ENCODE measurements around the gene TAF6. TPM values are rescaled to one million over a fixed set of nuclear protein-coding genes. Genes with fewer than 3 reads are reported as not detected.

The TAF6 gene
- total RNA-seq, 5 donors from 2014 or later (not counting 1 experiment from before 2014, with no cell fraction given), result 44.1 to 73.5 (median 61.3) TPM

GRCh38 chr7:100065452-100066186, 53.5 kb downstream of the TAF6 start:
- H3K4me1 Mint-ChIP-seq, result no peaks in the 10 kb centered on the region
- ATAC-seq (replicated peaks in 1 of 4) (no peak), DNase-seq (no peak)
- H3K27ac Mint-ChIP-seq, result peak overlapping the region in 1 of 2 donors; percentile 39
- H3K4me3 Mint-ChIP-seq, result no peak overlapping the region
- peaks cover 0 to 5% (median 3%) of the 10 kb centered on the region in 3 donors for H3K9me3 Mint-ChIP-seq
- Histone ChIP-seq H3K4me3 (ENCODE audit: control insufficient read depth in 1 of 2, extremely low read depth in 1 of 2, low read length in 1 of 2) (no peak overlapping the region), H3K27ac (ENCODE audit: low read length) (no peak overlapping the region), H3K4me1 (ENCODE audit: control insufficient read depth in 1 of 2, extremely low read depth in 1 of 2, insufficient read depth in 2 of 2, low read length in 2 of 2) (no peaks in the 10 kb centered on the region), H3K36me3 (ENCODE audit: control insufficient read depth in 2 of 2, extremely low read depth in 1 of 2, insufficient read depth in 1 of 2, low read length in 1 of 2) (peaks cover 14 to 23% of the 10 kb centered on the region in 2 donors), H3K27me3 (replicated peaks in 1 of 2; ENCODE audit: control insufficient read depth in 2 of 2, extremely low read depth in 1 of 2, insufficient read depth in 2 of 2, low read length in 1 of 2) (no peaks in the 10 kb centered on the region), H3K9me3 (peaks cover 2% of the 10 kb centered on the region)
- POLR2A ChIA-PET, result no interaction called here
- H3K36me3 Mint-ChIP-seq, result peaks cover 37% of the 10 kb centered on the region
- no peaks in the 10 kb centered on the region for H3K27me3 Mint-ChIP-seq
- WGBS (ENCODE audit: insufficient coverage), result 93% methylated on average over 5 of the region's 8 CpGs
- CTCF ChIA-PET, result no interaction called here

GRCh38 chr7:100064162-100064561, 55.0 kb downstream of the TAF6 start:
- H3K36me3 Mint-ChIP-seq, result peaks cover 32% of the 10 kb centered on the region
- Histone ChIP-seq H3K36me3 (ENCODE audit: control insufficient read depth in 2 of 2, extremely low read depth in 1 of 2, insufficient read depth in 1 of 2, low read length in 1 of 2) (peaks cover 2 to 22% of the 10 kb centered on the region in 2 donors), H3K27ac (ENCODE audit: low read length) (no peak overlapping the region), H3K27me3 (replicated peaks in 1 of 2; ENCODE audit: control insufficient read depth in 2 of 2, extremely low read depth in 1 of 2, insufficient read depth in 2 of 2, low read length in 1 of 2) (no peaks in the 10 kb centered on the region), H3K4me3 (ENCODE audit: control insufficient read depth in 1 of 2, extremely low read depth in 1 of 2, low read length in 1 of 2) (no peak overlapping the region), H3K4me1 (ENCODE audit: control insufficient read depth in 1 of 2, extremely low read depth in 1 of 2, insufficient read depth in 2 of 2, low read length in 2 of 2) (no peaks in the 10 kb centered on the region), H3K9me3 (no peaks in the 10 kb centered on the region)
- no peak overlapping the region for H3K4me3 Mint-ChIP-seq
- CTCF ChIA-PET, result interaction anchor here in 1 of 2 donors (0.5 kb wide), 1 partner anchor 19 kb away, joined by 3 read pairs; no protein-coding TSS in a partner anchor
- no peaks in the 10 kb centered on the region for H3K4me1 Mint-ChIP-seq
- ATAC-seq (replicated peaks in 1 of 4) (no peak), DNase-seq (no peak)
- H3K27ac Mint-ChIP-seq, result peak overlapping the region in 1 of 2 donors; percentile 19
- WGBS (ENCODE audit: insufficient coverage), result 97% methylated on average over 4 of the region's 9 CpGs
- POLR2A ChIA-PET, result interaction anchor here in 1 of 2 donors (1.2 kb wide), 1 partner anchor 10 kb away, joined by 5 read pairs; no protein-coding TSS in a partner anchor
- H3K27me3 Mint-ChIP-seq, result no peaks in the 10 kb centered on the region
- H3K9me3 Mint-ChIP-seq, result no peaks in the 10 kb centered on the region

DNA sequence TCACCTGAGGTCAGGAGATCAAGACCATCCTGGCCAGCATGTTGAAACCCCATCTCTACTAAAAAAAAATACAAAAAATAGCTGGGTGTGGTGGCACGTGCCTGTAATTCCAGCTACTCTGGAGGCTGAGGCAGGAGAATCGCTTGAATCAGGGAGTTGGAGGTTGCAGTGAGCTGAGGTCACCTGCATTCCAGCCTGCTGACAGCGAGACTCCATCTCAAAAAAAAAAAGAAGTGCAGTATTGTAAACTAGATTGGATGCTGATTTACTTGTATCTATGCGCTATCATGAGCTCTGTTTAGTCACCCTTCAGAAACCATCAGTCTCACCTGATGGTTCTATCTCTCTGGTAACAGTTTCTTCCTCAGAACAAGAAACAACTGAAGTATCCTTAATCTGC, 55.8 kb downstream of the TAF6 start:
- ATAC-seq (replicated peaks in 1 of 4), result no peak
- H3K4me3 ChIP-seq (ENCODE audit: control insufficient read depth in 1 of 2, extremely low read depth in 1 of 2, low read length in 1 of 2), result no peak overlapping the region
- H3K4me1 ChIP-seq (ENCODE audit: control insufficient read depth in 1 of 2, extremely low read depth in 1 of 2, insufficient read depth in 2 of 2, low read length in 2 of 2), result no peaks in the 10 kb centered on the region
- no peak for DNase-seq
- no peaks in the 10 kb centered on the region for H3K9me3 ChIP-seq
- peaks cover 35% of the 10 kb centered on the region for H3K36me3 Mint-ChIP-seq
- no peak overlapping the region for H3K4me3 Mint-ChIP-seq
- H3K27me3 ChIP-seq (replicated peaks in 1 of 2; ENCODE audit: control insufficient read depth in 2 of 2, extremely low read depth in 1 of 2, insufficient read depth in 2 of 2, low read length in 1 of 2), result no peaks in the 10 kb centered on the region
- POLR2A ChIA-PET, result interaction anchor here in 1 of 2 donors (0.8 to 1.2 kb wide), 2 partner anchors 11 to 121 kb away, joined by 4 to 5 read pairs; no protein-coding TSS in a partner anchor
- 100% methylated on average over 2 of the region's 4 CpGs for WGBS (ENCODE audit: insufficient coverage)
- no peaks in the 10 kb centered on the region for H3K4me1 Mint-ChIP-seq
- H3K27me3 Mint-ChIP-seq, result no peaks in the 10 kb centered on the region
- CTCF ChIA-PET, result no interaction called here
- H3K27ac Mint-ChIP-seq, result no peak overlapping the region
- H3K36me3 ChIP-seq (ENCODE audit: control insufficient read depth in 2 of 2, extremely low read depth in 1 of 2, insufficient read depth in 1 of 2, low read length in 1 of 2), result peaks cover 2 to 29% of the 10 kb centered on the region in 2 donors
- H3K27ac ChIP-seq (ENCODE audit: low read length), result no peak overlapping the region
- H3K9me3 Mint-ChIP-seq, result no peaks in the 10 kb centered on the region

- ChIA-PET POLR2A (no interaction called here), CTCF (no interaction called here)
- no peak for ATAC-seq (replicated peaks in 1 of 4)
- no peak for DNase-seq
- Mint-ChIP-seq H3K4me3 (no peak overlapping the region), H3K27me3 (no peaks in the 10 kb centered on the region), H3K4me1 (no peaks in the 10 kb centered on the region), H3K9me3 (no peaks in the 10 kb centered on the region), H3K27ac (no peak overlapping the region), H3K36me3 (peaks cover 34% of the 10 kb centered on the region)
- H3K36me3 ChIP-seq (ENCODE audit: control insufficient read depth in 2 of 2, extremely low read depth in 1 of 2, insufficient read depth in 1 of 2, low read length in 1 of 2), result peaks cover 2 to 45% of the 10 kb centered on the region in 2 donors
- H3K9me3 ChIP-seq, result no peaks in the 10 kb centered on the region
- no peak overlapping the region for H3K4me3 ChIP-seq (ENCODE audit: control insufficient read depth in 1 of 2, extremely low read depth in 1 of 2, low read length in 1 of 2)
- no peaks in the 10 kb centered on the region for H3K27me3 ChIP-seq (replicated peaks in 1 of 2; ENCODE audit: control insufficient read depth in 2 of 2, extremely low read depth in 1 of 2, insufficient read depth in 2 of 2, low read length in 1 of 2)
- 96% methylated on average over 8 of the region's 11 CpGs for WGBS (ENCODE audit: insufficient coverage)
- no peak overlapping the region for H3K27ac ChIP-seq (ENCODE audit: low read length)
- no peaks in the 10 kb centered on the region for H3K4me1 ChIP-seq (ENCODE audit: control insufficient read depth in 1 of 2, extremely low read depth in 1 of 2, insufficient read depth in 2 of 2, low read length in 2 of 2)
Measured at GRCh38 chr7:100061518-100062193, 57.5 kb downstream of the TAF6 start.

DNA sequence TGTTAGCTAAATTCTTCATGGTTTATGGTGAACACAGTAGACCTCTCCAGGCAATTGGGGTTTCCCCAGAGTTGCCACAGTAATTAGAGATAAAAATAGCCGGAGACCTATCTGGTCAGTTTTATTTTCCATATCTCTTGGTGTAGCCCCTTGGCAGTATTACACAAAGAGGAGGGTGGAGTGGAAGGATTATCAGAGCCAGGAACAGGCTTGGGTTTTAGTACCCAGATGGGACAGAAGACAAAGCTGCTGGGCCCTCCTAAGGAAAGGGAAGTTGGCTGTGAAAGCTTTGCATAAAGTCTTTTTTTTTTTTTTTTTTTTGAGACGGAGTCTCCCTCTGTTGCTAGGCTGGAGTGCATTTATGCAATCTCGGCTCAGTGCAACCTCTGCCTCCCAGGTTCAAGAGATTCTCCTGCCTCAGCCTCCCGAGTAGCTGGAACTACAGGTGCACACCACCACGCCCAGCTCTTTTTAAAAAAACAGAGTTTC, 59.9 kb downstream of the TAF6 start:
- Mint-ChIP-seq H3K27me3 (no peaks in the 10 kb centered on the region), H3K4me1 (no peaks in the 10 kb centered on the region), H3K9me3 (no peaks in the 10 kb centered on the region), H3K36me3 (peaks cover 30% of the 10 kb centered on the region), H3K4me3 (no peak overlapping the region), H3K27ac (no peak overlapping the region)
- no peak for ATAC-seq (replicated peaks in 1 of 4)
- H3K4me3 ChIP-seq (ENCODE audit: control insufficient read depth in 1 of 2, extremely low read depth in 1 of 2, low read length in 1 of 2), result no peak overlapping the region
- H3K9me3 ChIP-seq, result no peaks in the 10 kb centered on the region
- WGBS (ENCODE audit: insufficient coverage), result 100% methylated on average over 2 of the region's 5 CpGs
- no peaks in the 10 kb centered on the region for H3K27me3 ChIP-seq (replicated peaks in 1 of 2; ENCODE audit: control insufficient read depth in 2 of 2, extremely low read depth in 1 of 2, insufficient read depth in 2 of 2, low read length in 1 of 2)
- peaks cover 2 to 45% of the 10 kb centered on the region in 2 donors for H3K36me3 ChIP-seq (ENCODE audit: control insufficient read depth in 2 of 2, extremely low read depth in 1 of 2, insufficient read depth in 1 of 2, low read length in 1 of 2)
- no peak overlapping the region for H3K27ac ChIP-seq (ENCODE audit: low read length)
- POLR2A ChIA-PET, result no interaction called here
- H3K4me1 ChIP-seq (ENCODE audit: control insufficient read depth in 1 of 2, extremely low read depth in 1 of 2, insufficient read depth in 2 of 2, low read length in 2 of 2), result no peaks in the 10 kb centered on the region
- DNase-seq, result no peak
- CTCF ChIA-PET, result interaction anchor here (0.5 to 0.6 kb wide), 2 partner anchors 9 to 456 kb away, joined by 3 read pairs; no protein-coding TSS in a partner anchor

Measured in T-cell (primary cell).